GM12872 (cell line): Measurements from ENCODE around the gene GULP1.

Experiments
- TF ChIP-seq, protein P1 (sequence below): IDR thresholded peaks from 3 replicates; pipeline ENCODE4 v1.5.1; 2011; ENCODE audit warnings: low read depth, mild to moderate bottlenecking, low read length, moderate library complexity; ENCODE audit not compliant: insufficient read depth

GULP1 gene

DNA sequence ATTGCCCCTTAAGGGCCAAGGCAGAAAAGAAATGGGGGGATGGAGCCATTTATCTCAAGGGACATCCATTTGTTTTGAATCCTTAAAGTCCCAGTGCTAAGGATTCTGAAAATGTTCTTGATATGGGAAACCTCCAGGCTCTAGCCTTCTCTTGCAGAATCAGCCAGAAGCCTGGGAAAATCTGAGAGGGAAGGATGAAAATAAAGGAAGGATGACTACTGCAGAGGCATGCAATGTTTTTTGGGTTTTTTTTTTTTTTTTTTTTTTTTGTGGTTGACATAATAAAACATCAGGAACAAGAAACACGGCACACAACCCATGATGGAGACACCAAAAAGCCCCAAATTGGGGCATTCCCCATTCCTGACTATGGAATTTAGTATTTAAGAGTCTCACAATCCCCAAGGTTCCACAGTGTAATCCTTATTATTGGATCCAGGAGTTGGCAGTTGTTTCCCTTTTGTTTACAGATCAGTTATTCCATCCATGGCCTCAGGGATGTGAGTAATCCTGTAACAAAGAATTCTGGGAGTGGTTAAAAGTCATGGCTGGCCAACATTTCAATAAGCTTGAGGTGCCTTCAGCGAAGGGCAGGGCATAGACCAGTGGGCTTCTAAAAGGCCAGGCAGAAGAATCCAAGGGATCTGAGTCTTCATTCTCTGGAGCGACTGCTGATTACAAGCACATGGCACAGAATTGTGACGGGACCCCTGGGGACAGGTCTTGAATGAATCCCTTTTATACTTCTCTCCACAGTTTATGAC, 337.5 kb downstream of the GULP1 start:
- TF ChIP-seq, protein P1, sequence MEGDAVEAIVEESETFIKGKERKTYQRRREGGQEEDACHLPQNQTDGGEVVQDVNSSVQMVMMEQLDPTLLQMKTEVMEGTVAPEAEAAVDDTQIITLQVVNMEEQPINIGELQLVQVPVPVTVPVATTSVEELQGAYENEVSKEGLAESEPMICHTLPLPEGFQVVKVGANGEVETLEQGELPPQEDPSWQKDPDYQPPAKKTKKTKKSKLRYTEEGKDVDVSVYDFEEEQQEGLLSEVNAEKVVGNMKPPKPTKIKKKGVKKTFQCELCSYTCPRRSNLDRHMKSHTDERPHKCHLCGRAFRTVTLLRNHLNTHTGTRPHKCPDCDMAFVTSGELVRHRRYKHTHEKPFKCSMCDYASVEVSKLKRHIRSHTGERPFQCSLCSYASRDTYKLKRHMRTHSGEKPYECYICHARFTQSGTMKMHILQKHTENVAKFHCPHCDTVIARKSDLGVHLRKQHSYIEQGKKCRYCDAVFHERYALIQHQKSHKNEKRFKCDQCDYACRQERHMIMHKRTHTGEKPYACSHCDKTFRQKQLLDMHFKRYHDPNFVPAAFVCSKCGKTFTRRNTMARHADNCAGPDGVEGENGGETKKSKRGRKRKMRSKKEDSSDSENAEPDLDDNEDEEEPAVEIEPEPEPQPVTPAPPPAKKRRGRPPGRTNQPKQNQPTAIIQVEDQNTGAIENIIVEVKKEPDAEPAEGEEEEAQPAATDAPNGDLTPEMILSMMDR = no peak

DNA sequence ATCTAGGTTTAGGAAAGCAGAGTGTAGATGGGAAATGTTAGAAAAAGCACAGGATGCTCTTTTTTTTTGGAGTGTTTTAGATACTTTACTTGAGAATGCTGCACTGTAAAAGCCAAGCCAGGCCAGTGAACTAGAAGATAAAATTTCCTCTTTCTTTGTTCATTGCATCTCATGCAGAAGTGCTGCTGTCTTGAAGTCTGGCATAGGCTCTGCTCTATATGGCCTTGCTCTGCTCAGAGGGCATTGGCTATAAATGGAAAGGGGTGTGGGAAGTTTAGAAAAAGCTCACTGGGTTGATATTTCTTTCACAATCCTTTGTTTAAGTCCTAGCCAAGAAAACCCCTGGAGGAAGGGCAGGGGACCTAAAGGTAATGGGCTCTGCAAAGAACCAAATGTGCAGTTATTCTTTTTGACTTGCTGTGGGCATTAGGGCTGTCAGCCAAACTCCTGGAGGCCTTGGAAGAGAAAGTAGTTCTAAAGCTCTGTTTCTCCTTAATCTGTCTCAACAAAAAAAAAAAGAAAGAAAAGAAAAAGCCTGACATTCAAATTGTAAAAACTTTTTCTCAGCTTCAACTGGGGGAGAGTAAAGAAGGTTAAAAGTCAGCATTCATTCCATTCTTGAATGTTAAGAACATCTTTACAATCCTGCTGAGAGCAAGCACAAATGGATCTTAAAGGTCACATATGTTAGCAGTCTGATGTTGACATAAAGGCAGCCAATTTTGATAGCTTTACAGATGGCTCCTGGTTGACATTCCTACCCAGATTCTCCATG, 338.3 kb downstream of the GULP1 start:
- TF ChIP-seq, protein P1 = no peak

DNA sequence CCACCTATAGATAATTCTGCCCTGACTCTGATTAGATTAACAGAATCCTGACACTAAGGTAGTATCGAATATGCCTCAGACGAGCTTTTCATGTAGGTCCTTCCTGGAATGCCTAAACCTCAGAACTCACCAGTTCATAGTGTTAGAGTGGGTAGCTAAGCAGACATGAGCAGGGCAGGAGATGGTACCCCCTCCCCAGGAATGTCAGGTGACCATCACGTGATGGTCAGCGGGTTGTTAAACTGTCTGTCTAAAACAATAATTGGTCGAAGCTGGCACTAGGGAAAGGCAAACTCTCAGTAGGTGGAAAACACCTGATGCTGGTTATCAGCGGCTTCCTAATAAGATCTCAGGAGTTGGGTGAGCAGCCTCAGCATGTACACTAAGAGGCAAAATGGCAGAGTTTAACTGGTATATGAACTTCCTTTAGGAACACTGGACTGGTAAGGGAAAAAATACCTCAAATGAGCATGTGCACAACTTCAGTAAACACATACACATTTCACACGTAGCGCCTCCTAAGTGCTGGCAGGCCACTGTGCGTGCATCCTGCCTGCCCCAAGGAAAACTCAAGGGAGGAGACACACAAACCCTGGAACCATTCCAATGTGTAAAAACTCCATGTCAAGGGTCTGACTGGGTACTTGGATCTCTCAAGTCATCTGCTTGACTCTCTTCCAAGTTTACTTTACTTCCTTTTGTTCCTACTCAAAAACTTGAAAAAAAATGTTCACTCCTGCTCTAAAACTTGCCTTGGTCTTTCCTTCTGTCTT, 339.5 kb downstream of the GULP1 start:
- TF ChIP-seq, protein P1 = no peak

DNA sequence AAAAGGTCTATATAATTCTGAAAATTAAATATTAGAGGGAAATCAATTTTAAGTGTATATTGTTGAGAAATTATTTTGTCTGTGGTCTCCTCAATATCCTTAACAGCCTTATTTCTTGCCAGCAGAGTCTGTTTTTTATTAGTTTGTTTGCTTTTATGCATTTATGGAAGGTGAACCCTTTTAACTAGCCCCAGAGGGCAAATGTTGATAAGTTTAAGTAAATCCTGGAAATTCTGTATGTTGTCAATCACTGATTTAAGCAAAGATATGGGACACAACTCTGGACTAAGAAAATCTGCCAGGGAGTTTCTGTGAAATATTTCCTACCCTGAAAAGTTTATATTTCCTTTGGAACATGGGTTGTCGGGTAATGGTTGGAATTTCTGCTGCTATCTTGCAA, 343.0 kb downstream of the GULP1 start:
- TF ChIP-seq, protein P1 = no peak
